Measurements from ENCODE around the gene ADAM10.

The ADAM10 gene

DNA sequence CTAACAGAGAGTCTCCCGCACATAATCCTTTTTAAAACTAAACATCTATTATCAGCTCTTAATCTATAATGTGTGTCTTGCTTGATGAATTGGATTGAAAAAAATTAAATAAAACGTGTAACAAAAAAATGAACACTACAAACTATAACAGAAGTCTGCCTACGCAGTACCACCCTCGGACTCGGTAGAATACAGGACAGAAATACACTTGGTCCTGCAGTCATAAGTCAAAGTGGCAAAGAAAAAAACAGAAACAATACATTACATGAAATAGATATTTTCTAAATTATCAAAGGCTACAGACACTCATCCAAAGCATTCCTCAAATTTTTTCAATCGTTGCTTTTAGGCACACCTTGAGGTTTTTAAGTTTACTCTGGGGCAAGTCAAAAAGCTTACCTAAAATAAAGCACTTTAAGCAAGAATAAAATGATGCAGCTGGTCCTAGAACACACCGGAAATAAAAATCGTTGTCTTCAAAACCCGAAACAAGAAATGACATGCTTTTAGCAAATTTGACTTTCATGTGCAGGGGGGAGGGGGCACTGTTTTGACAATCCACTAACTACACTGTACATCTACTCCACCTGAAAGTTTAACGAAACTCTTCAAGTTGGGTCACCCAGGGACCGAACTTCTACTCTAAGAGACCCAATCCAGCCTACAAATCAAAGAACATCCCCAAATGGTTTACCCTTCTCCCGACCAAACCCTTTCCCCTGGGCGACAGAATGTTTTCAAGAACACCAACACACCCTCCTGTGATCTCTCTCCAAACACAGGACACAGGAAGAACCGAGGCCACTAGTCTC, 1.3 kb downstream of the ADAM10 start:
- H3K4me2 ChIP-seq, result peak overlapping the region; percentile 68
- no peaks in the 10 kb centered on the region for H3K27me3 ChIP-seq (ENCODE audit: insufficient read depth, low read depth)
- H2AFZ ChIP-seq (ENCODE audit: low read depth), result peak overlapping the region; percentile 53; the same call in 1 of the 2 replicates
- peak overlapping the region; percentile 69 for H3K27ac ChIP-seq
- peak overlapping the region; percentile 62 for H3K9ac ChIP-seq
- no peak for TF ChIP-seq CTCF (conservative IDR thresholded peaks at IDR 0.05; ENCODE audit: low read depth, low read length)
- peaks cover 58% of the 10 kb centered on the region for H3K79me2 ChIP-seq (ENCODE audit: insufficient read depth, low read depth)
- no peaks in the 10 kb centered on the region for H4K20me1 ChIP-seq (ENCODE audit: insufficient read depth)
- H3K36me3 ChIP-seq (ENCODE audit: insufficient read depth), result no peaks in the 10 kb centered on the region
- H3K4me3 ChIP-seq (IDR thresholded peaks at IDR 0.05; ENCODE audit: insufficient read depth, low read depth, low read length), result no peak overlapping the region
- peaks cover 40% of the 10 kb centered on the region for H3K4me1 ChIP-seq (ENCODE audit: low read depth, poor library complexity, severe bottlenecking)

DNA sequence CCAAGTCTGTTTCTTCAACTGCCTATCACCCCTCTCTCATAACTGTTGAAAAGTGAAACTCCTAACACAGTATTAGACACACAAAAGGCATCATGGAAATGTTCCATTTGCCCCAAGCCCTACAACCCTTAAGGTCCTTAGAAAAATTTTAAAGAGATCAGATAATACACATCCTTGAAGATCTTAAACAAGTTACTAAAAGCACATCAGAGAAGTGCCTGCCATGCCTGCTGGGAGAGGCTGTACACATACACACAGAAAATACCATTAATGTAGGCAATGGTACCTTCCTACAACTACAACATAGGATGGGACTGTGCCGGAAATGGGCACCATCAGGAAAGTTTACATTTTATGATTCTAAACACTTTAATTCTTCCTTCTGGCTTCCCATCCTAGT, 3.3 kb downstream of the ADAM10 start:
- Histone ChIP-seq H3K27ac (no peak overlapping the region), H3K27me3 (ENCODE audit: insufficient read depth, low read depth) (no peaks in the 10 kb centered on the region), H2AFZ (ENCODE audit: low read depth) (no peak overlapping the region), H3K4me2 (peak overlapping the region; percentile 68), H3K4me3 (IDR thresholded peaks at IDR 0.05; ENCODE audit: insufficient read depth, low read depth, low read length) (no peak overlapping the region), H3K4me1 (ENCODE audit: low read depth, poor library complexity, severe bottlenecking) (peaks cover 47% of the 10 kb centered on the region), H4K20me1 (ENCODE audit: insufficient read depth) (peaks cover 6% of the 10 kb centered on the region; the same call in 1 of the 2 replicates), H3K9ac (no peak overlapping the region), H3K79me2 (ENCODE audit: insufficient read depth, low read depth) (peaks cover 79% of the 10 kb centered on the region), H3K36me3 (ENCODE audit: insufficient read depth) (no peaks in the 10 kb centered on the region)
- no peak for TF ChIP-seq CTCF (conservative IDR thresholded peaks at IDR 0.05; ENCODE audit: low read depth, low read length)

GRCh38 chr15:58742819-58743502, 6.5 kb downstream of the ADAM10 start:
- no peak overlapping the region for H3K4me3 ChIP-seq (IDR thresholded peaks at IDR 0.05; ENCODE audit: insufficient read depth, low read depth, low read length)
- H3K79me2 ChIP-seq (ENCODE audit: insufficient read depth, low read depth), result peaks cover 99% of the 10 kb centered on the region
- no peak overlapping the region for H3K27ac ChIP-seq
- no peaks in the 10 kb centered on the region for H3K36me3 ChIP-seq (ENCODE audit: insufficient read depth)
- no peak overlapping the region for H2AFZ ChIP-seq (ENCODE audit: low read depth)
- no peak overlapping the region for H3K9ac ChIP-seq
- H3K4me1 ChIP-seq (ENCODE audit: low read depth, poor library complexity, severe bottlenecking), result peaks cover 48% of the 10 kb centered on the region
- no peak overlapping the region for H3K4me2 ChIP-seq
- H3K27me3 ChIP-seq (ENCODE audit: insufficient read depth, low read depth), result no peaks in the 10 kb centered on the region
- TF ChIP-seq CTCF (conservative IDR thresholded peaks at IDR 0.05; ENCODE audit: low read depth, low read length), result no peak
- H4K20me1 ChIP-seq (ENCODE audit: insufficient read depth), result peaks cover 6% of the 10 kb centered on the region; the same call in 1 of the 2 replicates

GRCh38 chr15:58742022-58742813, 7.3 kb downstream of the ADAM10 start:
- Histone ChIP-seq H3K27ac (no peak overlapping the region), H2AFZ (ENCODE audit: low read depth) (no peak overlapping the region), H4K20me1 (ENCODE audit: insufficient read depth) (peaks cover 7% of the 10 kb centered on the region; the same call in 1 of the 2 replicates)

More at GRCh38 chr15:58742022-58742813, 7.3 kb downstream of the ADAM10 start:
- TF ChIP-seq CTCF (conservative IDR thresholded peaks at IDR 0.05; ENCODE audit: low read depth, low read length), result no peak
- Histone ChIP-seq H3K79me2 (ENCODE audit: insufficient read depth, low read depth) (peaks cover 99% of the 10 kb centered on the region), H3K36me3 (ENCODE audit: insufficient read depth) (no peaks in the 10 kb centered on the region), H3K27me3 (ENCODE audit: insufficient read depth, low read depth) (no peaks in the 10 kb centered on the region), H3K4me3 (IDR thresholded peaks at IDR 0.05; ENCODE audit: insufficient read depth, low read depth, low read length) (no peak overlapping the region), H3K4me1 (ENCODE audit: low read depth, poor library complexity, severe bottlenecking) (peaks cover 44% of the 10 kb centered on the region), H3K9ac (no peak overlapping the region), H3K4me2 (no peak overlapping the region)

Data from KMS-11 (cell line).